Activated T-helper 1 cell treated with anti-CD3 and anti-CD28 coated beads, Interleukin-12 subunit alpha, Interleukin-12 subunit beta, Interleukin-2, Interleukin-4 antibody, amounts not matched to agents 30 ng/mL and 10 ng/mL and 1 ng/mL, durations not matched to agents 14 hours and 24 hours and 36 hours (primary cell): ENCODE measurements around the gene UNC5C. TPM values are rescaled to one million over a fixed set of nuclear protein-coding genes. Genes with fewer than 3 reads are reported as not detected.

Experiments
- DNase-seq: peaks from one replicate; pipeline ENCODE4 v3.0.0; 2021; ENCODE audit warnings: low spot score
- H3K27ac Mint-ChIP-seq: one replicate; pipeline ENCODE4 v1.8.0; 2021; ENCODE audit warnings: mild to moderate bottlenecking, mixed read lengths
- H3K27me3 Mint-ChIP-seq: one replicate; pipeline ENCODE4 v1.8.0; 2022; ENCODE audit warnings: mild to moderate bottlenecking, moderate library complexity, mixed read lengths; ENCODE audit not compliant: insufficient read depth
- H3K36me3 Mint-ChIP-seq: one replicate; pipeline ENCODE4 v1.8.0; 2021; ENCODE audit warnings: low read depth, mixed read lengths
- H3K4me1 Mint-ChIP-seq: one replicate; pipeline ENCODE4 v1.8.0; 2021; ENCODE audit warnings: low read depth, mixed read lengths
- H3K4me3 Mint-ChIP-seq: one replicate; pipeline ENCODE4 v1.8.0; 2021; ENCODE audit warnings: mild to moderate bottlenecking, moderate library complexity, mixed read lengths
- H3K9me3 Mint-ChIP-seq: one replicate; pipeline ENCODE4 v1.8.0; 2021; ENCODE audit warnings: mixed read lengths
- intact Hi-C: fragments of 100-400 bp; cut with micrococcal nuclease; formaldehyde crosslinking; loops from one replicate; pipeline ENCODE4 v1.15.1; 2024
- total RNA-seq: library from RNA; stranded (reverse); gene quantifications from 2 replicates; pipeline ENCODE4 v1.2.3, GENCODE V29; 2022

The UNC5C gene
- total RNA-seq, 1 donor from 2014 or later = not detected

DNA sequence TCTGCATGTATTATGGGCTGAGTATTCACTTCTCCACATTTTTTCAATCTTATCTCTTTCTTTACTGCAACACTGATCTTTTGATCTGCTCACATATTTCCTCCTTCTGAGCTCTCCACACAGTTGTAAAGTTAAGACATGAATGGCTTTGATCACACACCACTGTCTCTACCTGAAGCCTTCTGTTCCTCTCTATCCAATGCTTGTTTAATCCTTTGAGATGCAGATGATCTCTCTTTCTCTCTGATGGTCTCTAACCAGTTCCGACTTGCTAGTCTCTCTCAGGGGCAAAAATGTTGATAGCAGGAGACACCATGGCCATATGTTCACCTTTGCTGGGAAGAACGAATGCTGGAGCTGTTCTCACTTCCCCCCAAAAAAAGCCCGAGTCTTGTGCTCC lies 162.4 kb downstream of the UNC5C start:
- Mint-ChIP-seq H3K27me3 (peaks cover 3% of the 10 kb centered on the region), H3K27ac (no peak overlapping the region), H3K9me3 (no peaks in the 10 kb centered on the region), H3K36me3 (no peaks in the 10 kb centered on the region), H3K4me1 (no peaks in the 10 kb centered on the region), H3K4me3 (no peak overlapping the region)
- intact Hi-C loops = no loop called here
- no peak for DNase-seq

DNA sequence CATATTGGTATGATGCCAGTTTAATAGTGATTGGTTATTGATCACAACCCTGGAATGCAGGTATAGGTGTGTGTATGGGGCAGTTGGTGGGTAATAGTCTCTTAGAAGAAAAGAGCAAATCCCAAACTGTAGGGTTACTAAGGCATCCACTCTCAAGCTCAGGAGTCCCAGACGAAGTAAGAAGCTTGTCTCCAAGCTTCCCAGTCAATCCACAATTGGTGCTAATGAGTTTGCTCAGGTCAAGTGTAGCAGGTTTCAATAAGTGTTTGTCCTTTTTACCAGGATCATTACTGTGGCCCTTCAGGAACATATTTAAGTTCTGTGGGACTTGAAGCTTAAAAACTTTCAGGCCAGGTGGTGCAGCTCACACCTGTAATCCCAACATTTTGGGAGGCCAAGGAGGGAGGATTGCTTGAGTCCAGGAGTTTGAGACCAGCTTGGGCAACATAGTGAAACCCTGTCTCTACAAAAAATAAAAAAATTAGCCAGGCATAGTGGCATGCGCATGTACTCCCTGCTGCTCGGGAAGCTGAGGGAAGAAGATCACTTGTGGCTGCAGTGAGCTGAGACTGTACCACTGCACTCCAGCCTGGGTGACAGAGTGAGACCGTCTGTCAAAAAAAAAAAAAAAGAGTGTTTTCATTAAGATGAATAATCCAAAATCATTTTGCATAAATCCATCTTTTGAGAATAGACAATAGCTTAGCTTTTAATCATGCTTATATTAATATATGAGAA lies 166.8 kb downstream of the UNC5C start:
- Mint-ChIP-seq H3K27ac (no peak overlapping the region), H3K9me3 (no peaks in the 10 kb centered on the region), H3K4me1 (no peaks in the 10 kb centered on the region), H3K27me3 (peaks cover 3% of the 10 kb centered on the region), H3K4me3 (no peak overlapping the region), H3K36me3 (no peaks in the 10 kb centered on the region)
- intact Hi-C loops = no loop called here
- DNase-seq = no peak

DNA sequence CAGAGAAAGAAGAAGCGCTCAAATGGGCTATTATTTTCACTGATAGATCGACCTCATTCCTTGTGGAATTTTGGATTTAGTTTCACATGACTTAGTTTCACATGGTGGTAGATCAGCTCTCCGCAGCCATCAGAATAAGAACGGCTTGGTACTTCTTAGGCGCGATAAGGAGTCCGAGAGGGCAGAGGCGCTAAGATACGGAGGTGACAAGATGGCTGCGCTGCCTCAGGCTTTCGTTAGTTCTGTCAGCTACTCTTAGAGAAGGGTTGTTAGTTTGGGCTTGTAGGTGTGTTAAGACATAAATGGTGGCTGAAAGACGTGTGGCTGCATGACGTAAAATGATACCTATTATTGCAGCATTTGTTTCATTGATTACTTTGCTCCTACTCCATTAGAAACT lies 169.1 kb downstream of the UNC5C start:
- no peaks in the 10 kb centered on the region for H3K9me3 Mint-ChIP-seq
- H3K4me3 Mint-ChIP-seq = no peak overlapping the region
- no peak overlapping the region for H3K27ac Mint-ChIP-seq
- no peaks in the 10 kb centered on the region for H3K4me1 Mint-ChIP-seq
- H3K36me3 Mint-ChIP-seq = no peaks in the 10 kb centered on the region
- no peaks in the 10 kb centered on the region for H3K27me3 Mint-ChIP-seq
- DNase-seq = no peak
- intact Hi-C loops = loop anchor here (10.0 kb wide), 1 partner anchor 635 kb away; no protein-coding TSS in a partner anchor

DNA sequence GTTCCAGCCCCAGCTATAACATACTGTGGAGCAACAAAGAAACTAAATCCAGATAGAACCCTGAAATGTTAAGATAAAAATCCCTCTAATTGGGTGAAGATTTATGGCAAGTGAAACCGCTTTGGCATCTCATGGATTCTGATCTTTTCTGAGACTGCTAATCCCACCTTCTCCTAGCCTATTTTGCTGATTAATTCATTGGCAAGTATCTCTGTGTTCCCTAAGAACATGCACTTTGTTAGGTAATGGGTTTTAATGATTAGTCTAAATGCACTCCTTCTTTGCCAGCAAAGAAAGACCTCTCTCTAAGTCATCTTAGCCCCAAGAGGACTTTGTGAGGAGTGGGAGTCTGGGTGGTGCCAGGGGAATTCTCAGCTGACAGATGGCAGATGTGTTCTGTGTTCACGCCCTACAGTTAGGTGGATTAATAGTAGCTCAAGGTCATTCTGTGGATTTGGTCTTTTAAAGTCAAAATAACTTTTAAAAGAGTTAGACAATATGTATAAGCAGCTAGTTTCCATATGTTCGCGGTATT lies 171.3 kb downstream of the UNC5C start:
- H3K27me3 Mint-ChIP-seq = no peaks in the 10 kb centered on the region
- H3K36me3 Mint-ChIP-seq = no peaks in the 10 kb centered on the region
- H3K4me1 Mint-ChIP-seq = no peaks in the 10 kb centered on the region
- no peak for DNase-seq
- H3K4me3 Mint-ChIP-seq = no peak overlapping the region
- no peak overlapping the region for H3K27ac Mint-ChIP-seq
- H3K9me3 Mint-ChIP-seq = no peaks in the 10 kb centered on the region
- intact Hi-C loops = loop anchor here (10.0 kb wide), 1 partner anchor 633 kb away; no protein-coding TSS in a partner anchor

DNA sequence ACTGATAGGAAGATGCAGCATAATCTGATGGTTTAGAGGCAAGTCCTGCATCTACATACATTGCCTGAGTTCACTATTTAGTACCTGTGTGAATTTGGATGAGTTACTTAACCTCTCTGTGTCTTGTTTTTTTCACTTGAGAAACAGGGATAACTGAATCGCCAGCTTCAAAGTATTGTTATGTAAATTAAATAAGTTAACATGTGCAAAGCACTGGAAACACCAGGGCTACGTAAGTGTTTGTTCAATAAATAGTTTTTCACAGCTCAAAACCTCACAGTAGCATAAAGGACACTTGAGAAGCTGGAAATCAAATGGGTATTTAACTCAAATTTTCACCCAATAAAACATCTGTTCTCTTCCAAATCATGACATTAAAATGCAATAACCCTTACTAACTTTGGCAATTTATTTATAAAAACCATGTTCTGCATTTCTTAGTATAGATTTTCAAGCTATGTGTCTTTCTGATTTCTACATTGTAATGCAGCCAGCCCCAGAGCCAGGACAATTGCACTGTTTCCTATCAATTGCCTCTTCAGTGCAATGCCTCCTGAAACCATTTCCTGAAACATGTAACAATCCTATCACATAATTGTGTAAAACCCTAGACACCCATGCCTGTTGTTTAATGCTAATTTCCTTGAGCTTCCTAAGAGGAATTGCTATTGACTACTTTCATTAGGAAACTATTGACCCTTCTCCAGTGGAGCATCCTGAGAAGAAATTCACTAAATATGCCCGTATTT lies 177.1 kb downstream of the UNC5C start:
- no peaks in the 10 kb centered on the region for H3K27me3 Mint-ChIP-seq
- intact Hi-C loops = loop anchor here (10.0 kb wide), 1 partner anchor 627 kb away; no protein-coding TSS in a partner anchor

DNA sequence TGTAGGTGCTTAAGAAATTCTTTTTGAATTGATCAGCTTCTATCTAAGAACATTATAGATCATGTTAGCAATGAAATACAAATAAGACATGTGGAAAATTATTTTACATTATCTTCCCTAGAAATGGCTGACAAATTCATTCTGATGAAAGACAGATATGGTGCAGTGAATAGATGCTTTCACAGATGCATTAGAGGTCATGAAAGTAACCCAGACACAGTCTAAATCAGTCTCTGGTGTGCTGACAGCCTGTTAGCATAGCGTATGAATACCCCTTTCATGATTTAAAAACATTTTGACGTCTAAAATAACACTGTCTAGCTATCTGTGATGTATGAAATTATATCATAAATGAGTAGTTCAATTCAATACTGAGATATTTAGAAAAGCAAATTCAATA lies 180.9 kb downstream of the UNC5C start:
- Mint-ChIP-seq H3K27ac (no peak overlapping the region), H3K4me3 (no peak overlapping the region)

More for the DNA sequence above, 177.1 kb downstream of the UNC5C start:
- H3K4me1 Mint-ChIP-seq = no peaks in the 10 kb centered on the region
- no peak for DNase-seq
- no peaks in the 10 kb centered on the region for H3K36me3 Mint-ChIP-seq
- H3K9me3 Mint-ChIP-seq = no peaks in the 10 kb centered on the region
- H3K4me3 Mint-ChIP-seq = no peak overlapping the region
- H3K27ac Mint-ChIP-seq = no peak overlapping the region

DNA sequence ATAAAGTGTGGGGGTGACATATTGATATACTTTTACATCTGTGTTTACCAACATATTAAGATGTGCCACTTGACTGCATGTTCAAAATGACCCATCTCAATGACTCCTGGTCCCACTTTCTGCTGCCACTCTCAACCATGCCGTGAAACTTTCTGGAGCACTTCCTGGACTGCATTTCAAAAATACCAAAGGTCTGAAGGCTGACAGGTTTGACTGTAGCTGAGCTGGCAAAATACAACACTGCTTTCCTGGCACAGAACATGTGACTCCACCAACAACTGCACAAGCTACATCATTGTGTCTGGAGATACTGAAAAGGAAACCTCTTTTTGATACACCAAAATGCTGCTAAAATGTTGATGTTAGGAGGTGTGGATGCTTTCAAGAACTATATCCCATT lies 184.8 kb downstream of the UNC5C start:
- intact Hi-C loops = no loop called here
- Mint-ChIP-seq H3K27me3 (no peaks in the 10 kb centered on the region), H3K36me3 (no peaks in the 10 kb centered on the region), H3K4me1 (no peaks in the 10 kb centered on the region), H3K9me3 (no peaks in the 10 kb centered on the region), H3K4me3 (no peak overlapping the region), H3K27ac (no peak overlapping the region)
- DNase-seq = no peak

More for the DNA sequence above, 180.9 kb downstream of the UNC5C start:
- Mint-ChIP-seq H3K36me3 (no peaks in the 10 kb centered on the region), H3K4me1 (no peaks in the 10 kb centered on the region), H3K9me3 (no peaks in the 10 kb centered on the region), H3K27me3 (no peaks in the 10 kb centered on the region)
- DNase-seq = no peak
- intact Hi-C loops = no loop called here

DNA sequence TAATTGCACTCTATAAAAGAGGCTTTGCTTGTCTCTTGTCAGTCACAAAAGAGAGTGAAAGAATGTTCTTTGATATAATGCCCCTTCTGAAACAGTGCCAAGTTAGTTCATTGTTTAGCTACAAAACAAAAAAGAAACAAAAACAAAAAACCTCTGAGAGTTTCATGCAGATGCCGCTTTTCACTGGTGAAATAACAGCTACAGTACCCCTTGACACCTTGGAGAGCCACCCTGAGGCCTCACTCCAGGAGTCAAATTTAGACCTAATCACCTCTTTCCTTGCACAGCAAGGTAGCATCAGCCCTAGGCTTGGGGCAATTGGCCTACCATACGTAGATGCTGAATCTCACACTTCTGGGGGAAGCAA lies 185.2 kb downstream of the UNC5C start:
- no peak for DNase-seq
- H3K9me3 Mint-ChIP-seq = no peaks in the 10 kb centered on the region
- no peak overlapping the region for H3K4me3 Mint-ChIP-seq
- H3K4me1 Mint-ChIP-seq = no peaks in the 10 kb centered on the region
- no peaks in the 10 kb centered on the region for H3K27me3 Mint-ChIP-seq
- intact Hi-C loops = no loop called here
- H3K27ac Mint-ChIP-seq = no peak overlapping the region
- H3K36me3 Mint-ChIP-seq = no peaks in the 10 kb centered on the region

DNA sequence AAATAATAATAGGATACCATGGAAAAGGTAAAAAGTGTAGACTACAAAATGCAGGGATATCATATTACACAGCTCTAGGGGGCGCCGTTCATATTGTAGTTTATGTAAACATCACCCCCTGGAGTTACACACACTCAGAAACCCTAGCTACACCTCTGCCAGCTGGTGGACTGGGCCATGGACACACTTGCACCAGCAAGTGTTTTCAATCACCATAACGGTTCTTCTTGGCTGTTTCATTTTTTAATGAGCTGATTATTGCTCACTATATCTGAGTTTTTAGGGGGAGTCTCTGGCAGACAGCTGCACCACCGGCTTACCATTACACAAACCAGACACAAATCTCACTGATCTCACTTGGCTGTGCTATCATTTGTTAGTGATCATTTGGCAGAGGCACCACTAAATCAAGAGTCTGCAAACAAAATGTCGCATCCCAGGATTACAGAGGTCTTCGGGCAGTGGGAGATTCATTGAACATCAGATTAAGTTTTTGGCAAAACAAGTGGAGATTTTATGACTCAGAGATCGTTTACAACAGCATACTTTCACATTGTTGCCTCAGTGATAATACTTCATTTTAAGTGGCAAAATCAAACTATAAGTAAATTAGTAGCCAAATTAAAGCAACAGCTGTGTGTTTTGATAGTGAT lies 185.7 kb downstream of the UNC5C start:
- intact Hi-C loops = no loop called here
- no peaks in the 10 kb centered on the region for H3K4me1 Mint-ChIP-seq
- no peak for DNase-seq
- no peaks in the 10 kb centered on the region for H3K9me3 Mint-ChIP-seq
- H3K36me3 Mint-ChIP-seq = no peaks in the 10 kb centered on the region
- H3K27ac Mint-ChIP-seq = no peak overlapping the region
- H3K27me3 Mint-ChIP-seq = no peaks in the 10 kb centered on the region
- no peak overlapping the region for H3K4me3 Mint-ChIP-seq

DNA sequence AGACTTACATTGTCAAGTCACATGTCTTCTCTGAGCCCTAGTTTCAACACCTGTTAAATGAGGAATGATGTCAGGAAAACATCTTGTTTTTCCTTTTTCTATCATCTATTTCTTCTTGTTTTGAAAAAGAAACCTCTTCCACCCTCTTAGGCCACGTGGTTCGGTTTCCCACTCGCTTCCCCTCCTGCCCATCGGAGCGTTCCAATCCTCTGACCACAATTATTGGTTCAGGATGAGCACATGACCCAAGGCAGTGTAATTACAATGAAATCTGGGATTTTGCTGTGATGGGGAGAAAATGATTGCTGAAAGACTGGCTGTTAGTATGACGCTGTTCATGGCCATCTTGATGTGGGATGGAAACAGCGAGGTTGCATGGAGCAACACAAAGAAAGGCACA lies 186.7 kb downstream of the UNC5C start:
- no peak for DNase-seq
- Mint-ChIP-seq H3K4me3 (no peak overlapping the region), H3K27me3 (no peaks in the 10 kb centered on the region), H3K36me3 (no peaks in the 10 kb centered on the region), H3K9me3 (no peaks in the 10 kb centered on the region), H3K4me1 (no peaks in the 10 kb centered on the region), H3K27ac (no peak overlapping the region)
- intact Hi-C loops = no loop called here

DNA sequence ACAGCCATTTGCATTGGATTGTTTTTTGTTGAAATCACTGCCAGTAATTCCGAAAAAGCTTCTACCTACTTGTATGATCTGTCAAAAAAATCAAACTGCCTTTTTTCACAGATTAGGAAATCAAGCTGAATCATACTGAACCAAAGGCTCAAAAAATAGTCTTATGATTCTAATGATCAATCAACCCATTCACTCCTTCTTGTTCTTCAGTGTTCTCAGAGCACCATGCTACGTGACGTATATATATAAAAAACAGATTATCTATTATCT lies 187.1 kb downstream of the UNC5C start:
- intact Hi-C loops = no loop called here
- no peak overlapping the region for H3K27ac Mint-ChIP-seq
- no peak for DNase-seq
- no peaks in the 10 kb centered on the region for H3K27me3 Mint-ChIP-seq
- no peaks in the 10 kb centered on the region for H3K36me3 Mint-ChIP-seq
- no peaks in the 10 kb centered on the region for H3K4me1 Mint-ChIP-seq
- no peaks in the 10 kb centered on the region for H3K9me3 Mint-ChIP-seq
- no peak overlapping the region for H3K4me3 Mint-ChIP-seq

DNA sequence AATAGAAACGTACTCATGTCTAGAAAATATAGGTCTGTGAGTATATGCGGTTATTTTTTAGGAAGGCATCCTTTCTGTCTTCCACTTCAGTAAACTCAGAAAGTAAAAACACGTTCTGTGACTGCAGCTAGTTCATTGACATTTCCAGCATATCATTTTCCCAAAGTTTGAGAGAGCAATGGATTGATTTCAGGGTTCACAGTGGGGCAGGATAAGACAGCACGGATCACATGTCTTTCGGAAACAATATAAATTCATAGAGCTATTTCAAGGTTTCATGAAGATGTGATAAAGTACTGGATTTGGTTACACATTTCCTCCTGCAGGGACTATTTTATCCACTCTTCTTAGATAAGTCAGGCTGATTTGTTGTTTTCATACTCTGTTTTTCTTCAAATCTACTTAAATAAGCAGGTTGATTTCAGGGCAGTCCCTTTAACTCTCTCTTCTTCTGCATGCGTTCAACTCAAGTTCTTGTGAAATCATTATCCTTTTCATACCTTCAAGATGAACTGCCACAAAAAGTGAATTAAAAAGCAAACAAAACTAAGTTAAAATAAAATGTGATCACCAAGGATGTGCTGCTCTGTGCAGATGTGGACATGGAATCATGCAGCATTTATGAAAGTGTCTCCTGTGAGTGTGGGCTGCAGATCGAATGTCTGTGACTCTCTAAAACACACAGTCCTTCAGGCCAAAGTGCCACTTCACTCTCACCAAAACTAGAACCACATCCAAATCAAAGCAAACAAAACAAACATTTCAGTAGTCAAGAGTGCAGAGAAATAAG lies 187.7 kb downstream of the UNC5C start:
- Mint-ChIP-seq H3K27ac (no peak overlapping the region), H3K4me3 (no peak overlapping the region), H3K27me3 (no peaks in the 10 kb centered on the region), H3K36me3 (no peaks in the 10 kb centered on the region), H3K4me1 (no peaks in the 10 kb centered on the region), H3K9me3 (no peaks in the 10 kb centered on the region)
- intact Hi-C loops = no loop called here
- no peak for DNase-seq
